Subcutaneous abdominal adipose tissue (tissue), 5 donors: ENCODE results near the gene RNPS1.
"Not testable (repeated sequence)": the region's sequence is repeated elsewhere in the genome, so short reads cannot be mapped to it uniquely, and the experiment has no call there.

Experiments used
- H3K27ac ChIP-seq: one replicate; pipeline ENCODE4 v1.7.0; 2013; ENCODE audit warnings: low read depth, mild to moderate bottlenecking, inconsistent platforms, low read length, moderate library complexity
- H3K27me3 ChIP-seq, 5 donors: one replicate each; pipeline ENCODE4 v1.7.0; 2013; ENCODE audit warnings: low read length in 5 of 5, inconsistent platforms in 1 of 5; ENCODE audit not compliant: control insufficient read depth in 5 of 5, insufficient read depth in 4 of 5
- H3K36me3 ChIP-seq, 5 donors: one replicate each; pipeline ENCODE4 v1.7.0; 2013; ENCODE audit warnings: low read length in 5 of 5; ENCODE audit not compliant: control insufficient read depth in 5 of 5, insufficient read depth in 5 of 5
- H3K4me1 ChIP-seq, 5 donors: one replicate each; pipeline ENCODE4 v1.7.0; 2013; ENCODE audit warnings: low read length in 5 of 5, mild to moderate bottlenecking in 3 of 5, moderate library complexity in 1 of 5; ENCODE audit not compliant: control insufficient read depth in 5 of 5, insufficient read depth in 5 of 5
- H3K4me3 ChIP-seq, 5 donors: one replicate each; pipeline ENCODE4 v1.7.0; 2013; ENCODE audit warnings: low read length in 5 of 5, low read depth in 1 of 5
- H3K9ac ChIP-seq, 5 donors: one replicate each; pipeline ENCODE4 v1.7.0; 2013; ENCODE audit warnings: low read length in 5 of 5, mild to moderate bottlenecking in 4 of 5, moderate library complexity in 3 of 5
- H3K9me3 ChIP-seq, 5 donors: one replicate each; pipeline ENCODE4 v1.7.0; 2013; ENCODE audit warnings: low read length in 5 of 5; ENCODE audit not compliant: control insufficient read depth in 5 of 5
- donor health status: healthy.
- donor health status: healthy.
- donor health status: healthy.
- donor health status: healthy.
- donor health status: healthy.

Gene RNPS1

GRCh38 chr16:2244926-2245795 lies 22.8 kb downstream of the RNPS1 start:
- H3K9me3 ChIP-seq, result no peaks in the 10 kb centered on the region
- H3K27me3 ChIP-seq, result no peaks in the 10 kb centered on the region
- peaks cover 0 to 7% (median 3%) of the 10 kb centered on the region in 5 donors for H3K4me1 ChIP-seq
- no peak overlapping the region for H3K9ac ChIP-seq
- peaks cover 0 to 52% (median 44%) of the 10 kb centered on the region in 5 donors for H3K36me3 ChIP-seq
- H3K4me3 ChIP-seq, result no peak overlapping the region
- H3K27ac ChIP-seq, result no peak overlapping the region

GRCh38 chr16:2244301-2244700 lies 23.6 kb downstream of the RNPS1 start:
- H3K36me3 ChIP-seq, result peaks cover 0 to 59% (median 50%) of the 10 kb centered on the region in 5 donors

DNA sequence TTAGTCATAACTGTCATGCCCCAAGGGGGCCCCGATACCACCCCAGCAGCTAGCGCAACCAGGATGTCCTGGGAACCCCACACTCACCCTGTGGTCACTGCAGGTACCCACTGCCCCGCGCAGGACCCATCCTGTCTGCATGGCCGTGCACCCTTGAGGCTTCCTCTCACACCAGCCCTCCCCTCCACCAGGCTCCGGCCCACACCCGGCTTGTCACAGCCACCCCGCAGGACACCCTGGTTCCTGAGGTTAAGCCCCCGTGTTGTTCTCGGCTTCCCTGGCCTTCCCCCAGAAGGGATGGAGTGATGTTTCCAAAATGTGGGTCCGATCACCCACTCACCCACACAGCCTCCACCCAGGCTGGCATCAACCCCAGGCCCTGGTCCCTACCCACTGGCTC lies 24.1 kb downstream of the RNPS1 start:
- H3K27me3 ChIP-seq, result no peaks in the 10 kb centered on the region
- peaks cover 0 to 60% (median 50%) of the 10 kb centered on the region in 5 donors for H3K36me3 ChIP-seq
- no peak overlapping the region for H3K9ac ChIP-seq
- peaks cover 0 to 4% (median 2%) of the 10 kb centered on the region in 5 donors for H3K4me1 ChIP-seq
- no peaks in the 10 kb centered on the region for H3K9me3 ChIP-seq
- no peak overlapping the region for H3K27ac ChIP-seq
- no peak overlapping the region for H3K4me3 ChIP-seq

More at GRCh38 chr16:2244301-2244700, 23.6 kb downstream of the RNPS1 start:
- H3K9ac ChIP-seq, result no peak overlapping the region
- H3K27me3 ChIP-seq, result no peaks in the 10 kb centered on the region
- no peak overlapping the region for H3K27ac ChIP-seq
- H3K9me3 ChIP-seq, result no peaks in the 10 kb centered on the region
- H3K4me3 ChIP-seq, result no peak overlapping the region
- H3K4me1 ChIP-seq, result peaks cover 0 to 4% (median 0%) of the 10 kb centered on the region in 5 donors

GRCh38 chr16:2243031-2243528 lies 24.8 kb downstream of the RNPS1 start:
- Histone ChIP-seq H3K36me3 (peaks cover 0 to 57% (median 50%) of the 10 kb centered on the region in 5 donors), H3K27ac (no peak overlapping the region), H3K9ac (no peak overlapping the region), H3K27me3 (no peaks in the 10 kb centered on the region), H3K4me3 (no peak overlapping the region), H3K4me1 (peaks cover 0 to 3% (median 0%) of the 10 kb centered on the region in 5 donors), H3K9me3 (no peaks in the 10 kb centered on the region)

- H3K27me3 ChIP-seq, result no peaks in the 10 kb centered on the region
- H3K4me1 ChIP-seq, result peaks cover 0 to 6% (median 2%) of the 10 kb centered on the region in 5 donors
- no peak overlapping the region for H3K27ac ChIP-seq
- no peaks in the 10 kb centered on the region for H3K9me3 ChIP-seq
- H3K9ac ChIP-seq, result no peak overlapping the region
- H3K4me3 ChIP-seq, result no peak overlapping the region
- peaks cover 0 to 57% (median 50%) of the 10 kb centered on the region in 5 donors for H3K36me3 ChIP-seq
These were observed 25.3 kb downstream of the RNPS1 start for GRCh38 chr16:2242598-2242997.

GRCh38 chr16:2240331-2240730 lies 27.6 kb downstream of the RNPS1 start:
- H3K9ac ChIP-seq, result not testable (repeated sequence)

GRCh38 chr16:2238838-2239675 lies 28.9 kb downstream of the RNPS1 start:
- Histone ChIP-seq H3K4me3 (no peak overlapping the region), H3K36me3 (peaks cover 0 to 48% (median 42%) of the 10 kb centered on the region in 5 donors), H3K27ac (no peak overlapping the region), H3K9me3 (no peaks in the 10 kb centered on the region), H3K27me3 (peaks cover 0 to 18% (median 8%) of the 10 kb centered on the region in 5 donors), H3K4me1 (peaks cover 0 to 23% (median 17%) of the 10 kb centered on the region in 5 donors), H3K9ac (no peak overlapping the region)

More at GRCh38 chr16:2240331-2240730, 27.6 kb downstream of the RNPS1 start:
- H3K4me3 ChIP-seq, H3K9me3 ChIP-seq, H3K27ac ChIP-seq: not testable (repeated sequence)
- peaks cover 0 to 48% (median 43%) of the 10 kb centered on the region in 5 donors for H3K36me3 ChIP-seq
- H3K4me1 ChIP-seq, result peaks cover 0 to 23% (median 17%) of the 10 kb centered on the region in 5 donors
- H3K27me3 ChIP-seq, result peaks cover 0 to 15% (median 8%) of the 10 kb centered on the region in 5 donors

DNA sequence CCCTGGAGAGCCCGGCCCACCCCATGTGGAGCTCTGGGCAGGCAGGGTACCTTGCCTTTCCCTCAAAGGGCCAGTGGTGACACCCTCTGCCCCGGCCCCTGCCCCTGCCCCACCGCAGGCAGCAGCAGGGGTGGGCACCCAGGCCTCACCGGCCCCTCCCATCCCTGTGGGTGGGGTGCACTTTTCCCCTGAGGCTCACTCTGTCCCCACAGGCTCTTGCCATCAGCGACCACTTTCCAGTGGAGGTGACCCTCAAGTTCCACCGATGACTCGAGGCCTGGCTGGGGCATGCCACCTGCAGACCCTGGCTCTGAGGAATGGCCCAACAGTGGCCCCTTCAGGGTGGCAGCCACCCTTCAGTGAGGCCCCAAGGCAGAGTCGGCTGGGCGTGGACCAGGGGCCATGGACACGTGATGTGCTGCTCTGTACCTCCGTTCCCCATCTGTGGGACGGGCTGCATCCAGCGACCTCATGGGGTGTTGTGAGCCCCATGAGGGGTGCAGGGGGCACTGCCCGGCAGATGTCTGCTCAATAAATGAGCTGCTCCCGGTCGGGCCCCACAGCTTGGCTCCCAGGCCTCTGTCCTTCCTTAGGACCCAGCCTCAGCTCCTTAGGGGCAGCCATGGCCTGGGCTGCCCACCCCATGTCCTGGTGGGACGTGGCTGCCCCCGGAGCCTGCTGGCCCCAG lies 29.6 kb downstream of the RNPS1 start:
- peaks cover 0 to 48% (median 42%) of the 10 kb centered on the region in 5 donors for H3K36me3 ChIP-seq
- no peak overlapping the region for H3K27ac ChIP-seq
- H3K27me3 ChIP-seq, result peaks cover 0 to 18% (median 8%) of the 10 kb centered on the region in 5 donors

DNA sequence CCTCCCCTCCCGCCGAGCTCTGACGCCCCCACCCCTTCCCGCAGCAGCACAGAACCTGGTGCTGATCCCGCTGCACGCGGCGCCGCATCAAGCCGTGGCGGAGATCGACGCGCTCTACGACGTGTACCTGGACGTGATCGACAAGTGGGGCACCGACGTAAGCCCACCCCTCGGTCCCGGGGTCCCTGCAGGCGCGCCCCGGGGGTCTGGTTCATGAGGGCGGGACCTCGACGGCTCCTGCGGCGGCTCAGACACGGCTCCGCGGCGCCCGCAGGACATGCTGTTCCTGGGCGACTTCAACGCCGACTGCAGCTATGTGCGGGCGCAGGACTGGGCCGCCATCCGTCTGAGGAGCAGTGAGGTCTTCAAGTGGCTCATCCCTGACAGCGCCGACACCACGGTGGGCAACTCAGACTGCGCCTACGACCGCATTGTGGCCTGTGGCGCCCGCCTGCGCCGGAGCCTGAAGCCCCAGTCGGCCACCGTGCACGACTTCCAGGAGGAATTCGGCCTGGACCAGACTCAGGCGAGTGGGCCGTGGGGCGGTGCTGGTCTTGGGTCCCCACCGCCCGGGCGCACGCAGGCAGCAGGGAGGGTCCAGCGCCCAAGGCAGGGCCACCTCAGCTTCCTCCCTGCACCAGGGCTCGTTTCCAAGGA lies 30.3 kb downstream of the RNPS1 start:
- no peaks in the 10 kb centered on the region for H3K9me3 ChIP-seq
- H3K4me3 ChIP-seq, result no peak overlapping the region
- no peak overlapping the region for H3K27ac ChIP-seq
- peaks cover 0 to 23% (median 17%) of the 10 kb centered on the region in 5 donors for H3K4me1 ChIP-seq
- peaks cover 0 to 18% (median 8%) of the 10 kb centered on the region in 5 donors for H3K27me3 ChIP-seq
- H3K9ac ChIP-seq, result no peak overlapping the region
- peaks cover 0 to 48% (median 42%) of the 10 kb centered on the region in 5 donors for H3K36me3 ChIP-seq

More for the DNA sequence above, 29.6 kb downstream of the RNPS1 start:
- Histone ChIP-seq H3K4me3 (no peak overlapping the region), H3K4me1 (peaks cover 0 to 23% (median 17%) of the 10 kb centered on the region in 5 donors), H3K9ac (no peak overlapping the region), H3K9me3 (no peaks in the 10 kb centered on the region)
